Fibroblast of pulmonary artery (primary cell): Measurements from ENCODE around the gene PIP5K1A.

Source experiments
- DNase-seq: peaks from one replicate; pipeline ENCODE4 v3.0.0-alpha.2; 2010; ENCODE audit warnings: low read depth
- H3K4me3 ChIP-seq: replicated peaks from 2 replicates; pipeline ENCODE4 v1.5.1; 2011; ENCODE audit warnings: low read depth, mild to moderate bottlenecking, control low read depth, low read length, moderate library complexity
- CTCF ChIP-seq: IDR thresholded peaks from 2 replicates; pipeline ENCODE4 v1.5.1; 2011; ENCODE audit warnings: mild to moderate bottlenecking, control low read depth, low read length, inconsistent platforms; ENCODE audit errors: missing control alignments

Gene PIP5K1A

GRCh38 chr1:151198254-151199127 is at the start of gene PIP5K1A:
Gene PIP5K1A (plus strand): TSS chr1:151198552. CDS start chr1:151198997, 445 bp downstream.
- H3K4me3 ChIP-seq, result peak within 1 kb of the TSS; percentile 100
- peak; percentile 99 for DNase-seq
- TF ChIP-seq CTCF, result no peak

- H3K4me3 ChIP-seq, result no peak within 1 kb of the TSS
- TF ChIP-seq CTCF, result no peak
- DNase-seq, result no peak
Observed at GRCh38 chr1:151156515-151156819, 41.9 kb upstream of the PIP5K1A start, which contains the start of gene TNFAIP8L2. Gene TNFAIP8L2 (plus strand): TSS chr1:151156649. CDS start chr1:151158698, 2,049 bp downstream.

GRCh38 chr1:151157067-151157531 is 41.3 kb upstream of the PIP5K1A start:
- H3K4me3 ChIP-seq, result no peak overlapping the region
- TF ChIP-seq CTCF, result no peak
- DNase-seq, result no peak

GRCh38 chr1:151158326-151158725 is 40.0 kb upstream of the PIP5K1A start:
- no peak overlapping the region for H3K4me3 ChIP-seq
- DNase-seq, result no peak
- no peak for TF ChIP-seq CTCF

GRCh38 chr1:151158751-151159251 is 39.6 kb upstream of the PIP5K1A start:
- TF ChIP-seq CTCF, result no peak
- no peak overlapping the region for H3K4me3 ChIP-seq
- no peak for DNase-seq

GRCh38 chr1:151159373-151159772 is 39.0 kb upstream of the PIP5K1A start:
- no peak overlapping the region for H3K4me3 ChIP-seq
- DNase-seq, result no peak
- no peak for TF ChIP-seq CTCF
